HG02678 (cell line): ENCODE data around the gene PHF14.
"Not testable (repeated sequence)": the region's sequence is repeated elsewhere in the genome, so short reads cannot be mapped to it uniquely, and the experiment has no call there.

Experiments used
- ATAC-seq: cut with Tn5 transposase; IDR thresholded peaks from one replicate; pipeline ENCODE4 v1.9.1; 2021; ENCODE audit warnings: mild to moderate bottlenecking, moderate library complexity; ENCODE audit not compliant: unreplicated experiment

PHF14 gene

GRCh38 chr7:10973942-10974911, 555 bp downstream of the PHF14 start:
- ATAC-seq: peak; percentile 20

GRCh38 chr7:10977113-10977512, 3.4 kb downstream of the PHF14 start:
- no peak for ATAC-seq

- no peak for ATAC-seq
Observed at GRCh38 chr7:10981317-10981716, 7.6 kb downstream of the PHF14 start.

GRCh38 chr7:10990748-10991147, 17.1 kb downstream of the PHF14 start:
- not testable (repeated sequence) for ATAC-seq

- ATAC-seq: not testable (repeated sequence)
Observed at GRCh38 chr7:10995482-10996166, 22.0 kb downstream of the PHF14 start.

- no peak for ATAC-seq
Observed at GRCh38 chr7:10998996-10999757, 25.5 kb downstream of the PHF14 start.

- ATAC-seq: no peak
Observed at GRCh38 chr7:11005202-11005601, 31.5 kb downstream of the PHF14 start.

- ATAC-seq: no peak
Observed at GRCh38 chr7:11006291-11006690, 32.6 kb downstream of the PHF14 start.

GRCh38 chr7:11009631-11010030, 36.0 kb downstream of the PHF14 start:
- no peak for ATAC-seq

GRCh38 chr7:11021468-11021867, 47.8 kb downstream of the PHF14 start:
- no peak for ATAC-seq

- ATAC-seq: no peak
Observed at GRCh38 chr7:11026452-11027359, 53.0 kb downstream of the PHF14 start.

GRCh38 chr7:11035661-11036060, 62.0 kb downstream of the PHF14 start:
- no peak for ATAC-seq

GRCh38 chr7:11039974-11040373, 66.3 kb downstream of the PHF14 start:
- no peak for ATAC-seq

GRCh38 chr7:11054033-11054432, 80.4 kb downstream of the PHF14 start:
- no peak for ATAC-seq

- no peak for ATAC-seq
Observed at GRCh38 chr7:11060893-11061292, 87.2 kb downstream of the PHF14 start.

GRCh38 chr7:11062110-11062509, 88.4 kb downstream of the PHF14 start:
- ATAC-seq: no peak

GRCh38 chr7:11069591-11069990, 95.9 kb downstream of the PHF14 start:
- no peak for ATAC-seq

- ATAC-seq: no peak
Observed at GRCh38 chr7:11077816-11078215, 104.1 kb downstream of the PHF14 start.

GRCh38 chr7:11078247-11078834, 104.7 kb downstream of the PHF14 start:
- ATAC-seq: no peak

GRCh38 chr7:11079907-11080306, 106.2 kb downstream of the PHF14 start:
- ATAC-seq: no peak
